B cell (primary cell): Measurements from ENCODE around the gene RIC3.

Experiments
- CTCF ChIP-seq: fragments of 200-600 bp; IDR thresholded peaks from one replicate; pipeline ENCODE4 v1.8.0; 2022; ENCODE audit warnings: antibody characterized with exemption, mild to moderate bottlenecking
- EZH2 ChIP-seq: IDR thresholded peaks from 2 replicates; pipeline ENCODE4 v1.6.1; 2012; ENCODE audit warnings: borderline replicate concordance, low read depth, mild to moderate bottlenecking, moderate library complexity, low read length; ENCODE audit not compliant: insufficient read depth, poor library complexity, severe bottlenecking

- TF ChIP-seq CTCF (no peak), EZH2 (no peak)
These were observed 37.6 kb upstream of the RIC3 start for GRCh38 chr11:8206251-8207079.
